ENCODE measurements around the gene TPPP.
"Not testable (repeated sequence)": the region's sequence is repeated elsewhere in the genome, so short reads cannot be mapped to it uniquely, and the experiment has no call there.

TPPP gene

GRCh38 chr5:693271-694041 is at the start of gene TPPP:
TSS of gene TPPP (minus strand) at chr5:693352. CDS start at chr5:678060, 15,292 bp downstream.
- peak; percentile 77 for DNase-seq (ENCODE audit: low read depth)

GRCh38 chr5:742276-742675 is 49.1 kb upstream of the TPPP start:
- DNase-seq (ENCODE audit: low read depth): not testable (repeated sequence)

- not testable (repeated sequence) for DNase-seq (ENCODE audit: low read depth)
These were observed 41.0 kb upstream of the TPPP start for GRCh38 chr5:734145-734544.

GRCh38 chr5:732754-733454 is 39.8 kb upstream of the TPPP start:
- DNase-seq (ENCODE audit: low read depth): not testable (repeated sequence)

- DNase-seq (ENCODE audit: low read depth): not testable (repeated sequence)
These were observed 36.1 kb upstream of the TPPP start for GRCh38 chr5:729225-729624.

GRCh38 chr5:727087-727486 is 33.9 kb upstream of the TPPP start:
- not testable (repeated sequence) for DNase-seq (ENCODE audit: low read depth)

GRCh38 chr5:723865-724264 is 30.7 kb upstream of the TPPP start:
- not testable (repeated sequence) for DNase-seq (ENCODE audit: low read depth)

GRCh38 chr5:723309-723708 is 30.2 kb upstream of the TPPP start:
- not testable (repeated sequence) for DNase-seq (ENCODE audit: low read depth)

- not testable (repeated sequence) for DNase-seq (ENCODE audit: low read depth)
These were observed 26.2 kb upstream of the TPPP start for GRCh38 chr5:719379-719778.

GRCh38 chr5:717143-717542 is 24.0 kb upstream of the TPPP start:
- DNase-seq (ENCODE audit: low read depth): no peak

- not testable (repeated sequence) for DNase-seq (ENCODE audit: low read depth)
These were observed 23.6 kb upstream of the TPPP start for GRCh38 chr5:716740-717139.

- DNase-seq (ENCODE audit: low read depth): not testable (repeated sequence)
These were observed 22.5 kb upstream of the TPPP start for GRCh38 chr5:715636-716035.

- not testable (repeated sequence) for DNase-seq (ENCODE audit: low read depth)
These were observed 21.3 kb upstream of the TPPP start for GRCh38 chr5:714215-715118.

- not testable (repeated sequence) for DNase-seq (ENCODE audit: low read depth)
These were observed 20.5 kb upstream of the TPPP start for GRCh38 chr5:713686-714085.

- DNase-seq (ENCODE audit: low read depth): not testable (repeated sequence)
These were observed 15.8 kb upstream of the TPPP start for GRCh38 chr5:708848-709517.

- not testable (repeated sequence) for DNase-seq (ENCODE audit: low read depth)
These were observed 15.2 kb upstream of the TPPP start for GRCh38 chr5:708374-708773.

- DNase-seq (ENCODE audit: low read depth): not testable (repeated sequence)
These were observed 13.0 kb upstream of the TPPP start for GRCh38 chr5:706127-706526.

GRCh38 chr5:696753-697702 is 3.9 kb upstream of the TPPP start:
- not testable (repeated sequence) for DNase-seq (ENCODE audit: low read depth)

- not testable (repeated sequence) for DNase-seq (ENCODE audit: low read depth)
These were observed 3.0 kb upstream of the TPPP start for GRCh38 chr5:696191-696590.

- not testable (repeated sequence) for DNase-seq (ENCODE audit: low read depth)
These were observed 2.3 kb upstream of the TPPP start for GRCh38 chr5:695475-695874.

Data from activated T-helper 9 cell treated with anti-CD3 and anti-CD28 coated beads, Interleukin-2, amount 50 U/mL, for 16 hours (primary cell).